ENCODE data around the gene CCDC90B.

CCDC90B gene

GRCh38 chr11:83222499-83222898 lies 63.7 kb downstream of the CCDC90B start:
- no peak for DNase-seq

- DNase-seq, result no peak
Observed at GRCh38 chr11:83221694-83222093, 64.5 kb downstream of the CCDC90B start.

GRCh38 chr11:83220260-83220659 lies 65.9 kb downstream of the CCDC90B start:
- no peak for DNase-seq

GRCh38 chr11:83219095-83219494 lies 67.1 kb downstream of the CCDC90B start:
- DNase-seq, result no peak
